IPS-NIHi11 (cell line): ENCODE measurements around the gene OSBPL10.

ENCODE experiments used
- DNase-seq: peaks from one replicate; pipeline ENCODE4 v3.0.0; 2012; ENCODE audit warnings: mixed read lengths, low spot score

Gene OSBPL10

GRCh38 chr3:31988271-31988670 is 7.2 kb upstream of the OSBPL10 start:
- DNase-seq = no peak

- DNase-seq = no peak
Observed at GRCh38 chr3:31985831-31986230, 4.8 kb upstream of the OSBPL10 start.

GRCh38 chr3:31984321-31984720 is 3.3 kb upstream of the OSBPL10 start:
- no peak for DNase-seq

- peak; percentile 77 for DNase-seq
Observed at GRCh38 chr3:31980530-31981205, 394 bp downstream of the OSBPL10 start.

- DNase-seq = no peak
Observed at GRCh38 chr3:31979001-31979697, 1.9 kb downstream of the OSBPL10 start.

GRCh38 chr3:31978553-31978952 is 2.5 kb downstream of the OSBPL10 start:
- no peak for DNase-seq

GRCh38 chr3:31977736-31978135 is 3.3 kb downstream of the OSBPL10 start:
- no peak for DNase-seq

- DNase-seq = no peak
Observed at GRCh38 chr3:31976302-31976701, 4.8 kb downstream of the OSBPL10 start.

GRCh38 chr3:31974964-31975363 is 6.1 kb downstream of the OSBPL10 start:
- no peak for DNase-seq

- DNase-seq = no peak
Observed at GRCh38 chr3:31974471-31974870, 6.6 kb downstream of the OSBPL10 start.

- no peak for DNase-seq
Observed at GRCh38 chr3:31973837-31974236, 7.2 kb downstream of the OSBPL10 start.

- DNase-seq = no peak
Observed at GRCh38 chr3:31973081-31973480, 8.0 kb downstream of the OSBPL10 start.

- no peak for DNase-seq
Observed at GRCh38 chr3:31971607-31972006, 9.5 kb downstream of the OSBPL10 start.

GRCh38 chr3:31968927-31969418 is 12.1 kb downstream of the OSBPL10 start:
- peak; percentile 50 for DNase-seq

- DNase-seq = no peak
Observed at GRCh38 chr3:31968369-31968926, 12.6 kb downstream of the OSBPL10 start.

GRCh38 chr3:31967592-31967991 is 13.5 kb downstream of the OSBPL10 start:
- DNase-seq = no peak

GRCh38 chr3:31966978-31967591 is 14.0 kb downstream of the OSBPL10 start:
- no peak for DNase-seq

- DNase-seq = no peak
Observed at GRCh38 chr3:31962801-31963205, 18.3 kb downstream of the OSBPL10 start.

GRCh38 chr3:31960793-31961431 is 20.1 kb downstream of the OSBPL10 start:
- DNase-seq = peak; percentile 31

- DNase-seq = peak; percentile 16
Observed at GRCh38 chr3:31959951-31960792, 20.9 kb downstream of the OSBPL10 start.

GRCh38 chr3:31959251-31959650 is 21.8 kb downstream of the OSBPL10 start:
- no peak for DNase-seq
